Activated CD4-positive, alpha-beta T cell treated with anti-CD3 and anti-CD28 coated beads, Interleukin-2, amount 50 U/mL, for 48 hours (primary cell): ENCODE measurements around the gene TMEM63B.
"Not testable (repeated sequence)": the region's sequence is repeated elsewhere in the genome, so short reads cannot be mapped to it uniquely, and the experiment has no call there.

ENCODE experiments used
- DNase-seq, 2 experiments: peaks; one replicate each; pipeline ENCODE4 v3.0.0-alpha.2; 2020

The TMEM63B gene

DNA sequence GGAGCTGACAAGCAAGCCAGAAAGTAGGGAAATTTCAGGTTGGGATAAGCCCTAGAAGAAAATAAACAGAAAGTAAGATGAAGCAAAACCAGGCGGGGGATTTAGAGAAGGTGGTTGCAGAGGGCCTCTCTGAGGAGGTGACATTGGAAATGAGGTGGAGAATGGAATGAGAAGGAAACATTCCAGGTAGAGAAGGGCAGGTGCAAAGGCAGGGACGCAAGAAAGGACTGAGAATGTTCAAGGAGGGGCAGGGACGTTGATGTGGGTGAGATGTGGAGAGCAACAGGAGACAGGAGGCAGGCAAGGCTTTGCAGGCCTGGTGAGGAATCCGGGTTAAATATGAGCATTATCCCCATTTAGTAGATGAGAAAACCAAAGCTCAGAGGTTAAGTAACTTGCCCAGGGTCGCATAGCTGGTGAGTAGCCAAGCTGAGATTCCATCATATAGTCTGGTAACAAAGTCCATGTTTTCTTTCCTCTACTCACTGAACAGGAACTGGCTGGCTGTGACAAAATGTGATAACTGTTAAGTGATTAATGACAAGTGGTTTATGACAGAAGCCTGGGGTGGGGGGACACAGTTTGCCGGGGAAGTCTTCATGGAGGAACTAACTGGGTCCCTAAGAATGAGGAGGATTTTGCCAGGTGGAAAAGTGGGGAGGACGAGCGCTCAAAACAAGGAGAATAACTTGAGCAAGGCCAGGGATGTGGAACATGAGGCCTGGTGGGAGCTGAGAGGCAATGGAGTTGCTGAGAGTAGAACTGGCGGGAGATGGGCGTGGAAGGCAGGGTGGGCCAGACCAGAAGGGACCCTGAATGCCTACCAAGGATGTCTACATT, 32.7 kb upstream of the TMEM63B start:
- no peak for DNase-seq

DNA sequence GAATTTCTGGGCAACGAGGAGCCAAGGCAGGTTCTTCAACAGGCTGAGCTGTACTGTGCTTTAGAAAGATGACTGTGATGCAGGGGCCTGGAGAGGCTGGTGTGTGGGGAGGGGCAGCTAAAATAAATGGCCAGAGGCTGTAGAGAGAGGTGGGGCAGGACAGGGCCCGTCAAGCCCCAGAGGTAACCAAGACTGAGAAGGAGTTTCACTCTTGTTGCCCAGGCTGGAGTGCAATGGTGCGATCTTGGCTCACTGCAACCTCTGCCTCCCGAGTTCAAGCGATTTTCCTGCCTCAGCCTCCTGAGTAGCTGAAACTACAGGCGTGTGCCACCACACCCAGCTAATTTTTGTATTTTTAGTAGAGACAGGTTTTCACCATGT, 32.1 kb upstream of the TMEM63B start:
- not testable (repeated sequence) for DNase-seq

DNA sequence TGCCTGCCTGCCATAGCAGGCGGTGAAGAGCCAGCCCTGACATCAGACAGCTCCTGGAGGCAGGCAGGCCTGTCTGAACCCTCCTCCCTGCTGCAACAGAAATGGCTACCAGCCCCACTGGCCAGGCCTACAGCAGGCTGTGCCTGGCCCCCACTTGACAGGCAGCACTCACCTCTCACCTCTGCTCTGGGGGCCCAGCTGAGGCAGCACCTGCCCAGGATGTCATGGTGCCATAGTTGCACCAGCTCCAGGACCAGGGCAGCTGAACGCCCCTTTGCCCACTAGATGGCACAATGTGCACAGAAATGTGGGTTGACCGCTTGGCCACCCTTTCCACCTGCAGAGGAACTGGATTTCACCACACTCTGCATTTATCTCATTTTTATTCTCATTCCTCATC, 30.7 kb upstream of the TMEM63B start:
- peak; percentile 77 to 82 for DNase-seq

DNA sequence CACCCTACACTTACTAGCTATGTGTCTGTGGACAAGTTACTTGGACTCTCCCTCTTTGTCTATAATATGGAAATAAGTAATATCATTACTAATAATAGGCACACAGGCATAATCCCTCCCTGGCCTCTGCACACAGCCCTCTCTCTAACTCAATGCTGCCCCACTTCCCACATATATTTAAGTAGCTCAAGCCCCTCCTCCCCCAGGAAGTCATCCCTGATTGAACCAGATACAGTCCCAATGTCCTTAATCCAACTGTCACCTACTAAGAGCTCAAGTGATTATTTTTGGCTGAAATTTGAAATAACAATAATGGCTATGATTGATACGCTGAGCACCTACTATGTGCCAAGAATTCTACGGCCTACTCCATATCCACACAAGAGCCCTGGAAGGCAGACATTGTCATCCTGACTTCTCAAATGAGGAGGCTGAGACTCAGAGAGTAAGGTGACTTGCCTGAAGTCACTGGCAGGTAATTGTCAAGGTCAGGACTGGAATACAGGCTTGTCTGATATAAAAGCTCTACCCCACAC, 29.5 kb upstream of the TMEM63B start:
- DNase-seq, result no peak

DNA sequence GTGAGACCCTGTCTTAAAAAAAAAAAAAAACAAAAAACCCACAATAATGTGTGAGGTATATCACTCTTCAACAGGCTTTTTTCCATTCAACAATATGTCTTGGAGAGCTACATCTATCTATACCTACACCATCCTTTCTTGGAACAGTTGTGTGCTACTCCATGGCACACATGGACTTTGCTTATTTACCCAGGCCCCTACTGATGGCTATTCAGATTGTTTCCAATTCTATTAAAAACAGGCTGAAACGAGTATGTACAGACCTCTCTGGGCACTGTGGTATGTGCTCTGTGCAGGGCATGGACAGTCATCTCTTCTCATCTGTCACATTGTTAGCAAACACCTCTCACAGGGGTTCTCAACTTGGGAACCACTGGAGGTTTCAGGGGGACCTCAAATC, 28.2 kb upstream of the TMEM63B start:
- no peak for DNase-seq

DNA sequence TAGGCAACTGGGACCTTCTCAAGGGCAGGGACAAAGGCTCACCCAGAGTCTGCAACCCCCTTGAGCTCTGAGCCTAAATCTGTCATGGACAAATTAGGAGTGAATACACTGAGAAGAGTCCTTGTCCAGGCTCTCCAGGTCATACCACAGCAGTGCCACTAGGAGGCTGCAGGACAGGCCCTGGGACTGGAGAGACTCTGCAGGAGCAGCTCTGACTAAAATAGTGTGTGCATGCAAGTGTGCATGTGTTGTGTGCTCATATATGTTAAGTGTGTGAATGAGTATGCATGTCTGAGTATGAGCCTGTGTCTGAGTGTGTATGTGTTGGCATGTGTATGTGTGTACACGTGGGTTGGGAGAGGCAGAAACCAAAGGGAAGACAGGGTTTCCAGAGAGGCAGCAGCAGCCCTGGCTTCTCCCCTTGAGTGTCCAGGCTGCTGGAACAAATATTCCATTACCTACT, 27.2 kb upstream of the TMEM63B start:
- no peak for DNase-seq

DNA sequence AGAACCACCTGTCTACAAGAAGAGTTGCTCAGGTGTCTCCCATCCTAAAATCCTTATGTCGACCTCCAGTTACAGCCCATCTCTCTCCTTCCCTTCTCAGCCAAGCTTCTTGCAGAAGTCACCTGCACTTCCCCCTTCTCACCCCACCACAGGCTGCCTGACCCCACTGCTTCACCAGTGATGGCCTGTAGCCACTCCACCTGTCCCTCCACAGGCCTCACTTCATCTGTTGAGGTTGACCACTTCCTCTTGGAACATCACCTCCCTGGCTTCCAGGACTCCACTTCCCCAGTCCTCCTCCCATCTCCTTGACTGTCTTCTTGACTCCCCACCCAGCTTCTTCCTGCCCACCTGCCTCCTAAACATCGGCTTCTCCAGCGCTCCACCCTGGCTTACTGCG, 25.5 kb upstream of the TMEM63B start:
- no peak for DNase-seq

DNA sequence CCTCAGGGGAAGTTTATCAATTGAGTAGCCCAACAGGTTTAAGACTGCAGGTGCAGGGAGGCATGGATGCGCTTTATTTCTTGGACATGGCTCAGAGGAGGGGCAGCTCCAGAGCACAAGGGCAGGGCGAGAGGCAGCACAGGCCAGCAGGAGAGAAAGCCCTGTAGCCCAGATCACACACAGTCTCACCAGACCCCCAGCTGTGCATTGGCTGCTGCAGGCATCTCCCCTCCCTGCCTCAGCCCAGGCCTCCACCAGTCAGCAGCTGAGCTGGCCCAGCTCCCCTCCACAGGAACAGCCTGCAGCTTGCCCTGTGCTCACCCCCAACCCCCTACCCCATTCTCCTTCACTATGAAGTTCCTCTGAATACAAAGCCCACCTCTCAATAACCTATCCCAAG, 24.8 kb upstream of the TMEM63B start:
- DNase-seq, result no peak

DNA sequence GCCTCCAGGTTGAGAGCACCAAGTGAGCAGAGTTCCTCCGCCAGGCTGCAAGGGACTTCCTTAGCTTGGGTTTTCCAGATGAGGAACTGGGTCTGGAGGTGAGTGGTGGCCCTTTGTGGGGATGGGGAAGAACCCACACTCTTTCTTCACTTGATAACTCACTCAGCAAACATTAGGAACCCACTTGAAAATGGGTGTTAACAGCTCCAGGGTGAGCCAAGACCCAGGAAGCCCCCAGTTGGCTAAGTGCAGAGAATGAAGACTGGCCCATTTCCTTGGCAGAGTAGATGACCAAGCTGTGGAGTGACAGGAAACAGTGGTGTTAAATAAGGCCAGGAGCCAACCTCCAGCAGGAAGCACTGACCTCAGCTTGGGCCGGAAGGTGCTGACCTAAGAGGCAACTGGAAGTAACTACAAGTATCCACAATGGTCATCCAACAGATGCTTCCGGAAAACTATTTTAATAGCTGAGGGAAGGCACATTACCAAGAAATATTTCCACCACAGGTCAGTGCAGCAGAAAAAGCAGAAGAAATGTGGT, 22.8 kb upstream of the TMEM63B start:
- DNase-seq, result no peak

DNA sequence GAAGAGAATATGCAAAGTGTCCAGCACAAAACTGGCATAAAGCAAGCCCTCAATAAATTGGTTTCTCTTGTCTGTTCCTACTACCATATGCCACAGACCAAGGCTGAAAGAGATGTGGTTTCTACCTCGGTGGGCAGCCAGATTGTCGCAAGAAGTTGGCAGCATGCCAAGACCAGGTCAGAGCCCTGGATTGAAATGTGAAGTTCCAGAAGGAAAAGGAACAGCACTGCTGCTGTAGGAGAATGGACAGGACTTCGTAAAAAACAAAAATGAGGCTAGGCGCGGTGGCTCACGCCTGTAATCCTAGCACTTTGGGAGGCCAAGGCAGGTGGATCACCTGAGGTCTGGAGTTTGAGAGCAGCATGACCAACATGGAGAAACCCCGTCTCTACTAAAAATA, 22.2 kb upstream of the TMEM63B start:
- DNase-seq, result no peak

DNA sequence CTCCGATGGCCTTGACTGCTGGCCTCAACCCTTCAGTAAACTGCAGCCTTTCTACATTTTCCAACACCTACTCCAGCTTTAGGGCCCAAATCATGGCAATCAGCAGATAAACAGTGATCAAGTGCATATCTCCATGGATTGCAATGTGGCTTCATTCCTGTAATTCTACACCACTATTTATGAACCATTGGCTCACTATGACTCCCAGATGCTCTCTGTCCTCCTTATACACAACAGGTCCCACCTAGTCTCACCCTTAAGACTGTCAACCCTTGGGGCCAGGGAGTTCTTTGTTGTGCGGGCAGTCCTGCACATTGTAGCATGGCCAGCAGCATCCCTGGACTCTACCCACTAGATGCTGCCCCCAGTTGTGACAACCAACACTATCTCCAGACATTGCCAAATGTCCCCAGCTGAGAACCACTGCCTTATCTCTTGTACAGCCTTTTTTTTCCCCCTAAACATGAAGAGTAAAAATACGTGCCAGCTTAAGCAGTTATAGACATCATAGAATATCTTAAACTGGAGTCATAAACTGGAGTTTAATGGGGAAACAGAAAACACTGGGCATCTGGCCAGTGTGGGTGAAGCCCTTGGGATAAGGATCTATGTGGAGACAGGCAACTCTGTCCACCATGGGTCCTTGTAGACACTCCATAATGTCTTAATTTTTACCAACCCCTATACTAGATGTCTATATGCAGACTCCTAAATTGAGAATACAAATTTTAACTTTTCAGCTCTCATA, 21.2 kb upstream of the TMEM63B start:
- DNase-seq, result no peak

DNA sequence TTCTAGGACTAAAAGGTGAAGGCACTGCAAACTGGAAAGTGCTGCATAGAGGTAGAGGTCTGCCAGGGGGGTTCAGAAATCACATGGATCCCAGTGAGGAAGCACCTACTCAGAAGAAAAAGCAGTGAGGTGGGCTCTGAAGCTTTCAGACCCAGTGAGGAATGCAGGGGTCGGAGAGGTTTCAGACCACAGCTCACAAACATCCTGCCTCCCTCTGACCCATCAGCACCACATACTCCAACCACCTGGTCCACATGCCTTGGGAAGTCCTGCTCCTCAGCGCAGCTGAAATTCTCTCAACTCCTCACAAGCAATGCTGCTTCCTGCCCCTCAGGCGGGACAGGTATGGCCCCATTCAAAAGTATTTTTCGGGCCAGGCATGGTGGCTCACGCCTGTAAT, 20.3 kb upstream of the TMEM63B start:
- DNase-seq, result no peak

DNA sequence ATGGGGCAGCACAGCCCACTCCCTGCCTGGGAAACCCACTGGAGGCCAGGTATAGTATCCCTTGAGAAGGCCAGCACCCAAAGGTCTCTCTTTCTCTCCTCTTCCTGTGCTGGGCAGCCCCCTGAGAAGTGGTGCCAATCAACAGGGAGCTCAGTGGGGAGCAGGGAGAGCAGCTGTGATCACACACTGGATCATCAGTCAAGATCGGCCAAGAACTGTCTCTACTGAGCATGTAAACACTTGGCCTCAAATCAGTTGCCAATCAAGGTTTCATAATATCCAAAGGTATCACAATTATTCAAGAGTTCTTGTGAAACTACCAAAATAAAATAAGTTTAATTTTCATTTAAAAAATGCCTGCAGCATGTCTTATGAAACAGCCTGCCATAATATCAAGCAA, 18.9 kb upstream of the TMEM63B start:
- DNase-seq, result no peak

DNA sequence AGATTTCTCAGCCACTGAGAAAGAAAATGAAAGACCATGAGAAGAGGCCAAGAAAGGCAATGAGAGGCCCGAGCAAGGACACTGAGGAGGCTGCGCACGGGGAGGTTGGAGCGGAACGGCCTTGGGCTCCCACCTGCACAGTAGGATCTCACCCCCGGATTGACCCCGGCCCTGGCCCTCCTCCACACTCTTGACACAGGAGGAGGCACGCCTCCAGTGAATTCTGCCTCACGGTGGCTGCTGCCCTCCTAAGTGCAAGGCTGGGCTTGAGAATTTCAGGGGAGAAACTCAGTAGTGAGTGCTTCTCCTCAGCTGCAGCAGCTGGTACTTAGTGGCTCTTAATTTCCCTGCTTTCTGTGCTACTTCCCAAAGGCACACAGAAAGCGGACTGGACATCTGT, 18.1 kb upstream of the TMEM63B start:
- DNase-seq, result no peak

DNA sequence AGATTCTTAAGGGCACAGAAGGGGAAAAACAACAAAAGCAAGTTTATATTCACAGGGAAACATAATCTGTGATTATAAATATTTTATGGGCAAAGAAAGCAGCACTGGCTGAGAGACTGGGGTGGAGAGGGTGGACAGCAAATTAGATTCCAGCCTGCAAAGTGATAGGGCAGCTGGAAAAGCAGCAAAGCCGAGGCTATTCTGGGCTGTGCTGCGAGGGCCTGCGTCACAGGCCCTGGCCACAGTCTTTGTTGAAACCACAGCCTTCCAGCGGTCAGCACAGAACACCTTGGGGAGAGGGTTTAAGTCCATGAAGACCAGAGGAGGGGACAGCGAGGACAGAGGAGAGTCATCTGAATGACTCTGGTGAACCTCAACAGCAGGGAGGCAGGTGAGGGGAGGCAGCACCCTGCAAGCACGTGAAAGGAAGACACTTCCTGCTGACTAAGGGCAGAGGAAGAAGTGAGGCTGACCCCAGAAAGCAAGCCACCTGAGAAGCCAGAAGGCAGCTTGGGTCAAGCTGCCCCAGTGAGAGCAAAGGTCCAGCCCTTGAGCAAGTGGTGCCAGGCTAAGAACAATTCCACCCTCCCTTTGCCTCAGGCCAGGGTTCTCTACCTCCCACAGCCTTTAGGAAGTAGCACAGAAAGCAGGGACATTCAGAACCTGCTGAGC, 17.2 kb upstream of the TMEM63B start:
- DNase-seq, result no peak

DNA sequence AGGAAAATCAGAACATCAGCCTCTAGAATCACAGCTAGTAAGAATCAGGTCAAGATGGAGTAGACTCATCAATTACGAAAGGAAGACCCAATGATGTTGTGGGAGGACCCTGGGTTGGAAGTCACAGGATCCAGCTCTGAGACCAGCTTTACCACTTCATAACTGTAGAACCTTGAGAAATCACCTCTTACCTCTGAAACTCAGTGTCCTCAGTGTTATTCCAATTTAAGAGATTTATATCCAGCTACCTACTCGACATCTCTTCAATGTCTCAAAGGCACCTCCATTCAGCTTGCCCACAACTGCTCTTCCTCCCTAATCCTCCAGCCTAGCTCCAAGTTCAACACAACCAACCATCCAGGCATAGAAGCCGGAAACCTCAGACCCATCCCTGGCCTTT, 16.4 kb upstream of the TMEM63B start:
- DNase-seq, result no peak

DNA sequence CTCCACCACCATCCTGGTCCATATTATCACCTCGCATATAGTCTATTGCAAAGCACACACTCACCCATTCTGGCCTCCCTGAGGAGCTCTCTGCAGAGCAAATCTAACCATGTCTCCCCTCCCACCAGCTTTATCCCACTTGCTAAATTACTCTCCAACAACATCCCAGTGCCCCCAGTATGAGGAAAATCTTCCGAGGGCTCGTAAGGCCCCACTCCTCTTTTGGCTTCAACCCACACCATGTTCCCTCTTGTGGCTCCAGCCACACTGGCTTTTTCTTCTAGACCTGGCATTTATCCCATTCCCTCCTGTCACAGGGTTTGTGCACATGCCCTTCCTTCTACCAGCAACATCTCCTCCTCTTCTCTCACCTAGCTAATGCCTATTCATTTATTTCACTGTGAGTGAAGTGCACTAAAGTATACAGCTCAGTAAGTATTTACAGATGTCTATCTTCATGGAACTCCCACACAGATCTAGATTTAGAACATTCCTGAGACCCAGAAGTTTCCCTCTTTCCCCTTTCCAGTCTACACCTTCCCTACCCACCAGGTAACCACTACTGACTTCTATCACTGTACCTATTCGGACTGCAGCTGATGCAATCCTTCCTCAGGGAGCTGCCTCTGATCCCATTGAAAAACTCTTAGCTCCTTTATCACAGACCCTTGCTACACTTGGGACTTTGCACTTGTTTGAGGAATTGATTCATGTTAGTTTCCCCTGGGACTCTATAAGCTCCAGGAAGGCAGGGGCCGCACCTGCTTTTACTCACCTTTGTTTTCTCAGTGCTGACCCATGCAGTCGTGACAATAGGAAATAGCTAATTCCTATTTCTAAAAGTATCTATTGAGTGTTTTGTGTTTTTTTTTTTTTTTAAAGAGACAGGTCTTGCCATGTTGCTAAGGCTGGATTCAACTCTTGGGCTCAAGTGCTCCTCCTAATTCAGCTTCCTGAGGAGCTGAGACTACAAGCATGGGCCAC, 15.6 kb upstream of the TMEM63B start:
- no peak for DNase-seq

DNA sequence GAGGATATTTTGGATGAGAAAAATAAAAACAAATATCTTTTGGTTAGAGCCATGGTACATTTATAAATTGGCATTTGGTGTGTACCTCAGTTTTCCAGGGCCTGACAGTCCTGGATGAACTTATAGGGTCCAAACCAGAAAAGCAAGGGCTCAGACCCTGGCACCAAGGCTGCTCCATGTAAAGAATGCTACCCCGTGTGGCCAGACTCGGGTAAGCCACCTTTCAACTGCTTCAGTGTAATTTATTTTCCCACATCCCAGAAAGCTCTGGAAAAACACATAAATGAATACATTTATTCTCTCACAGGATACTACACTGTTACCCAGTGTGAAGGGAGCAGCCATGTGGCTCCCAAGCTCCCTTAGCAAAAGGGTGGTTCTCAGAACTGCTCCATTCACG, 13.9 kb upstream of the TMEM63B start:
- DNase-seq, result no peak

DNA sequence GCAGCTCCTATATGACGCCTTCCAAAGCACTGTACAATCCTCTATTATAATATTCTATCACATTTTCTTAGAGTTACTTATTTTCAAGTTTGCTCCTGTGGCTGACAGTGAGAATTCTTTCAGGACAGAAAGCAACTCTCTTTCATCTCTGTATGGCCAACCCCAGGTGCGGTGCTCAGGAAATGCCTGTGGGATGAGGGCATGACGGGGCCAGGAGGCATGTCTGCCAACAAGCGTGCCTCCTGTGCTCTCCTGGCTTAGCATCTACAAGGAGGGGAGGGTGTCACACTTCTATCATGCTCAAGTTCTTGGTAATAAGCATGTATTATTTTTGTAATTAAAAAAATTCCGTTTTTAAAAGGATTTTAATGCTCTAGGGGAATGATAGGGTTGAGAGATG, 11.5 kb upstream of the TMEM63B start:
- DNase-seq, result no peak

DNA sequence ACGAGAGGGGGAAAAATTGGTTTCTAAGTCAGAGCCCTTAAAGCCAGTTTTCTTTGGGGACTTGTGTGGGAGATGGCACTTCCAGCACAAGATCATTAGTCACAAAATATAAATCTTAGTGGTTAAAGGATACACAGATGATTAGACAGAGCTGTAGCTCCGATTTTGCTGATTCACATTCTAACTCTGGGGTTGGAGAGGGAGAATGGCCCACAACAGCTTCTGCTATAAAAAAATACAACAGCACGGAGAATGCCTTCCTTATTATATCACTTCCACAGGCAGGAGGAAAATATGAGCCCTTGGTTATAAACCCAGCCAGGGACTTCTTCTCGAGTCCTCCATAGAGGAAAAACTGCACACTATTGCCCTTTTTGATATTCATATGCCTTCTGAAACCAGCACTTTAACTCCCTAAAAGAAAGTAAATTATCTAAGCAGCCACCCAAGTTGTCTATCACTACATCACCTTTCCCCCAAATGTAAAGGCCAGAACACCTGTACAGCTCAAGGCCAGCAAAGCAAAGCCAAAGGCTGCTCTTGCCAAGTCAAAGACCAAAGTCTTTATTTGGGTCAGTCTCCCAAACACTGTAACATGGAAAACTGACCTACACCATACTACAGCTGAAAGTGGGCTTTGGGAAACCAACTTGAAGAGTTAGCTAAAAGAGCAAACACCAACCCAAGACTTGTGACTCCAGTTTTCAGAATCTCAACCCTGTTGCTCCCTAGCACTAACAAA, 10.5 kb upstream of the TMEM63B start:
- DNase-seq, result no peak
